Measurements from ENCODE around the gene NKX2-8. TPM values are rescaled to one million over a fixed set of nuclear protein-coding genes. Genes with fewer than 3 reads are reported as not detected.

Gene NKX2-8
- polyA plus RNA-seq, 1 donor (not counting 4 experiments of a cell fraction or from before 2014, with no cell fraction given) = 0.07 TPM

DNA sequence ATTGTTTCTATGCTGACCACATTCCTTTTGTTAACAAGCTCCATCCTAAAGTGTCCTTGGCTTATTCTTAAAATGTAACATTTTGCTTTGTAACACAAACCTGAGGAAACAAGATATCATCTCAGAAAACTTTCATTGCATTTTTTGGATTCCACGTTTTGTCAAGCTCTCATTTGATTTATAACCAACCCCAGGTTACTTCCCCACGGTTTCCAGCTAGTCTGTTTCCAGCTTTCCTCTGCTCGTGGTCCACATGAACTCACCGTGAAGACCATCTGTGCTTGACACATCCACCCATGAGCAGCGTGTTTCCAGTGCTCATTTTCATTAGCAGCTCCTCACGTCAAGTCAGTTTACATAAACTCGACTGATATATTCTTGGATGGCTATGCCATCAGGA is 6.4 kb upstream of the NKX2-8 start:
- Histone ChIP-seq H3K36me3 (ENCODE audit: control insufficient read depth in 2 of 2, extremely low read depth in 1 of 2, insufficient read depth in 2 of 2, low read length in 2 of 2) (no peaks in the 10 kb centered on the region), H3K27me3 (ENCODE audit: control insufficient read depth, extremely low read depth, insufficient read depth, low read length) (peaks cover 4% of the 10 kb centered on the region), H3K9me1 (ENCODE audit: control insufficient read depth, extremely low read depth, insufficient read depth, low read length) (no peaks in the 10 kb centered on the region), H3K79me2 (ENCODE audit: control insufficient read depth, insufficient read depth, low read length) (no peaks in the 10 kb centered on the region), H4K20me1 (ENCODE audit: control insufficient read depth, extremely low read depth, insufficient read depth, low read length) (no peaks in the 10 kb centered on the region), H3K9me3 (ENCODE audit: control insufficient read depth, low read depth, low read length) (no peaks in the 10 kb centered on the region), H3K27ac (ENCODE audit: control insufficient read depth, insufficient read depth, low read length) (no peak overlapping the region), H3K4me3 (ENCODE audit: control insufficient read depth in 2 of 3, extremely low read depth in 1 of 3, insufficient read depth in 2 of 3, low read depth in 1 of 3, low read length in 3 of 3) (no peak overlapping the region), H2AFZ (ENCODE audit: control insufficient read depth, low read length) (no peak overlapping the region), H3K4me2 (ENCODE audit: control insufficient read depth, extremely low read depth, insufficient read depth, low read depth, low read length) (no peak overlapping the region), H3K4me1 (ENCODE audit: control insufficient read depth, extremely low read depth, insufficient read depth, low read length) (no peaks in the 10 kb centered on the region), H3K9ac (ENCODE audit: control insufficient read depth, extremely low read depth, insufficient read depth, low read length) (no peak overlapping the region)
- DNase-seq (ENCODE audit: low read depth, low spot score) (no peak), FAIRE-seq (no peak)
- TF ChIP-seq, protein P1, sequence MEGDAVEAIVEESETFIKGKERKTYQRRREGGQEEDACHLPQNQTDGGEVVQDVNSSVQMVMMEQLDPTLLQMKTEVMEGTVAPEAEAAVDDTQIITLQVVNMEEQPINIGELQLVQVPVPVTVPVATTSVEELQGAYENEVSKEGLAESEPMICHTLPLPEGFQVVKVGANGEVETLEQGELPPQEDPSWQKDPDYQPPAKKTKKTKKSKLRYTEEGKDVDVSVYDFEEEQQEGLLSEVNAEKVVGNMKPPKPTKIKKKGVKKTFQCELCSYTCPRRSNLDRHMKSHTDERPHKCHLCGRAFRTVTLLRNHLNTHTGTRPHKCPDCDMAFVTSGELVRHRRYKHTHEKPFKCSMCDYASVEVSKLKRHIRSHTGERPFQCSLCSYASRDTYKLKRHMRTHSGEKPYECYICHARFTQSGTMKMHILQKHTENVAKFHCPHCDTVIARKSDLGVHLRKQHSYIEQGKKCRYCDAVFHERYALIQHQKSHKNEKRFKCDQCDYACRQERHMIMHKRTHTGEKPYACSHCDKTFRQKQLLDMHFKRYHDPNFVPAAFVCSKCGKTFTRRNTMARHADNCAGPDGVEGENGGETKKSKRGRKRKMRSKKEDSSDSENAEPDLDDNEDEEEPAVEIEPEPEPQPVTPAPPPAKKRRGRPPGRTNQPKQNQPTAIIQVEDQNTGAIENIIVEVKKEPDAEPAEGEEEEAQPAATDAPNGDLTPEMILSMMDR (optimal IDR thresholded peaks at IDR 0.05 in 1 of 3, IDR thresholded peaks at IDR 0.05 in 1 of 3, conservative IDR thresholded peaks at IDR 0.05 in 1 of 3; ENCODE audit: extremely low read depth in 1 of 3, insufficient read depth in 2 of 3, low read length in 3 of 3) = no peak
- no peak for TF ChIP-seq EZH2 (IDR thresholded peaks at IDR 0.05; ENCODE audit: low read length)
- dilution Hi-C loops (cut with MboI; ENCODE audit: extremely low pct_ligation_motif_present, low sequenced_read_pairs) = no loop called here

DNA sequence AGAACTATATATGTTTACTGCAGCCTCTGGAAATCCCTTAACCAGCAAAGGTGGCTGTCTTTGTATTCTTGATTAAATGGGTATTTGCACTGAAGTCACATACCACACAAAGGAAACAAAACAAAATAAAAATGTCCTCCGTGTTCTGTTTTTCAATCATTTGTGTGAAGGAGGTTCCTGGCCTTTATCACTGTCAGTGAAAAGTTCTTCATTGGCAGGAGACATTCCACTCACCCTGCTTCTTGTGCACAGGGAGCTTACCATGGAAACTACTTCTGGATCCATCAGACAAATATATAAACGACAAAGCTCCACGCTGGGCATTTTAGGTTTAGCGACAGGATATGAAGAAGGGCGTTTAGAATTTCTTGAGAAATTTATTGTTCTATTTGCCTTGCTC is 5.7 kb upstream of the NKX2-8 start:
- H3K9ac ChIP-seq (ENCODE audit: control insufficient read depth, extremely low read depth, insufficient read depth, low read length) = no peak overlapping the region
- H3K9me3 ChIP-seq (ENCODE audit: control insufficient read depth, low read depth, low read length) = no peaks in the 10 kb centered on the region
- no peak overlapping the region for H3K4me3 ChIP-seq (ENCODE audit: control insufficient read depth in 2 of 3, extremely low read depth in 1 of 3, insufficient read depth in 2 of 3, low read depth in 1 of 3, low read length in 3 of 3)
- H3K79me2 ChIP-seq (ENCODE audit: control insufficient read depth, insufficient read depth, low read length) = no peaks in the 10 kb centered on the region
- dilution Hi-C loops (cut with MboI; ENCODE audit: extremely low pct_ligation_motif_present, low sequenced_read_pairs) = no loop called here
- no peaks in the 10 kb centered on the region for H4K20me1 ChIP-seq (ENCODE audit: control insufficient read depth, extremely low read depth, insufficient read depth, low read length)
- FAIRE-seq (no peak), DNase-seq (ENCODE audit: low read depth, low spot score) (no peak)
- no peak overlapping the region for H3K4me2 ChIP-seq (ENCODE audit: control insufficient read depth, extremely low read depth, insufficient read depth, low read depth, low read length)
- H3K36me3 ChIP-seq (ENCODE audit: control insufficient read depth in 2 of 2, extremely low read depth in 1 of 2, insufficient read depth in 2 of 2, low read length in 2 of 2) = no peaks in the 10 kb centered on the region
- no peak overlapping the region for H3K27ac ChIP-seq (ENCODE audit: control insufficient read depth, insufficient read depth, low read length)
- TF ChIP-seq EZH2 (IDR thresholded peaks at IDR 0.05; ENCODE audit: low read length) = no peak
- TF ChIP-seq, protein P1 (optimal IDR thresholded peaks at IDR 0.05 in 1 of 3, IDR thresholded peaks at IDR 0.05 in 1 of 3, conservative IDR thresholded peaks at IDR 0.05 in 1 of 3; ENCODE audit: extremely low read depth in 1 of 3, insufficient read depth in 2 of 3, low read length in 3 of 3) = no peak
- no peak overlapping the region for H2AFZ ChIP-seq (ENCODE audit: control insufficient read depth, low read length)
- H3K27me3 ChIP-seq (ENCODE audit: control insufficient read depth, extremely low read depth, insufficient read depth, low read length) = no peaks in the 10 kb centered on the region
- no peaks in the 10 kb centered on the region for H3K9me1 ChIP-seq (ENCODE audit: control insufficient read depth, extremely low read depth, insufficient read depth, low read length)
- no peaks in the 10 kb centered on the region for H3K4me1 ChIP-seq (ENCODE audit: control insufficient read depth, extremely low read depth, insufficient read depth, low read length)

Data from keratinocyte (primary cell).